ENCODE measurements around the gene ZBTB16.

Gene ZBTB16

DNA sequence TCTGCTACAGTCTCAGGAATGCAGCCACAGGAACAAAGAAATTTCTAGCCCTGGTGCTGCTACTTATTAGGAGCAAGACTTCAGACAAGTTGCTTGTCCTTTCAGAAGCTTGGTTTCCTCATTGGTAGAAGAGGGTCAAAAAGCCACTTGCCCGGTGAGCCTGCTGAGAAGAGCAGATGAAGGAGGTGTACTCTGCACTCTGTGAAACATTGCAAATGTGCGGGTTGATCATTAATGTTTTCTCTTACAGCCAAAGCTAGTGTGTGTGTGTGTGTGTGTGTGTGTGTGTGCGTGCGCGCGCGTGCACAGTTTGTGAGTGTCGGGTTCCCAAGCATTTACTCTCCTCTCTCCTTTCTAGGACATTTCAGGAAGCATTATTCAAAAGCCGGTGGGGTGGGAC, 150.4 kb downstream of the ZBTB16 start:
- in situ Hi-C loops (cut with MboI; ENCODE audit: low pct_unique_long_range_greater_than_20kb, low sequenced_read_pairs, unreplicated experiment) = no loop called here
- DNase-seq (ENCODE audit: low spot score) = no peak
- TF ChIP-seq, protein P1, sequence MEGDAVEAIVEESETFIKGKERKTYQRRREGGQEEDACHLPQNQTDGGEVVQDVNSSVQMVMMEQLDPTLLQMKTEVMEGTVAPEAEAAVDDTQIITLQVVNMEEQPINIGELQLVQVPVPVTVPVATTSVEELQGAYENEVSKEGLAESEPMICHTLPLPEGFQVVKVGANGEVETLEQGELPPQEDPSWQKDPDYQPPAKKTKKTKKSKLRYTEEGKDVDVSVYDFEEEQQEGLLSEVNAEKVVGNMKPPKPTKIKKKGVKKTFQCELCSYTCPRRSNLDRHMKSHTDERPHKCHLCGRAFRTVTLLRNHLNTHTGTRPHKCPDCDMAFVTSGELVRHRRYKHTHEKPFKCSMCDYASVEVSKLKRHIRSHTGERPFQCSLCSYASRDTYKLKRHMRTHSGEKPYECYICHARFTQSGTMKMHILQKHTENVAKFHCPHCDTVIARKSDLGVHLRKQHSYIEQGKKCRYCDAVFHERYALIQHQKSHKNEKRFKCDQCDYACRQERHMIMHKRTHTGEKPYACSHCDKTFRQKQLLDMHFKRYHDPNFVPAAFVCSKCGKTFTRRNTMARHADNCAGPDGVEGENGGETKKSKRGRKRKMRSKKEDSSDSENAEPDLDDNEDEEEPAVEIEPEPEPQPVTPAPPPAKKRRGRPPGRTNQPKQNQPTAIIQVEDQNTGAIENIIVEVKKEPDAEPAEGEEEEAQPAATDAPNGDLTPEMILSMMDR (IDR thresholded peaks at IDR 0.05; ENCODE audit: extremely low read depth, insufficient read depth, missing control alignments) = no peak

DNA sequence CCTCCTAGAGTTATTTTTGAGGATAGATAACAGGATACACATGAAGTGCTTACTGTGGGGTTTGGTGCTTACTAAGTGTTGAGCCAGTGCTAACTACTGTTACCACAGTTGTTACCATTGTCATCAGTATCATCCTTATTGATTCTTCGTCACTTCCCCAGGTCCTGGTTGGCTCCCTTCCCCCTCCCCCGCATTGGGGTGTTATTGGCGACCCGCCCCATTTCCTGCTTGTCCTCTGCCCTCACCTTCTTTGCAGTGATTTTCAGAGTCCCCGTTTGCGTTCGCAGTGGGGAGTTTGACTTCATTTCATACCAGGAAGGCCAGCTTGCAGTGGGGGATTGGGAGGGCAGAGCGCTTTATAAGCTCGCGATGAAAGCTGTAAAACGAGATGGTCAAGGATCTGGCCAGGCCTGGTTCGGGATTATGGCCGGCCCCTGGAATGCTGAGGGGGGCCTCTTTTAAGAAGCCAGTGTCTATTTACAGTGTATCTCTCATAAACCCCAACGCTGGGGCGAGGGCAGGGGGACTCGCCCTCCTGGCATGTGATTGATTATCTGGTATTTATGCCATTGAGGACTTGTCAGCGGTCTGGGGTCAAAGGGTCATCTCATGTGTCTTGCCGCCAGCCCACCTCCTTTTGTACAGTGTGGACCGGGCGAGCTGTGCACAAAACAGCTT, 152.1 kb downstream of the ZBTB16 start:
- no peak for DNase-seq (ENCODE audit: low spot score)
- in situ Hi-C loops (cut with MboI; ENCODE audit: low pct_unique_long_range_greater_than_20kb, low sequenced_read_pairs, unreplicated experiment) = no loop called here
- TF ChIP-seq, protein P1 (IDR thresholded peaks at IDR 0.05; ENCODE audit: extremely low read depth, insufficient read depth, missing control alignments) = no peak

DNA sequence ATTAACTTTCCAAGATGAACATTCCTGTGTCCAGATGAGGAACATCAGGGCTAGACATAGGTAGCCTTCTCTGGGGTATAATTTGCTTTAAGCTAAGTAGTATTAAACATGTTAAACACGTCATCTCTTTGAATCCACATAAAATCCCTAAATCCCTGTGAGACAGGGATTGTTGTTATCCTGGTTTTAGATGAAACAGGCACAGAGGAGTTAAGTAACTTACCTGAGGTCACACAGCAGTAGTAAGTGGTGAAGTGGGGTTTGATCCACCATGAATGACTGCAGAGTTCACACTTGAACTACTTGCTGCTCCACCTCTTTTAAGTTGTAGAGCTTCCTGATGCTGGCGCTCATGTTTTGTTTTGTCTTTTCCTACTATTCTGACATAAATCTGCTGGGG, 154.1 kb downstream of the ZBTB16 start:
- TF ChIP-seq, protein P1 (IDR thresholded peaks at IDR 0.05; ENCODE audit: extremely low read depth, insufficient read depth, missing control alignments) = no peak
- DNase-seq (ENCODE audit: low spot score) = no peak
- in situ Hi-C loops (cut with MboI; ENCODE audit: low pct_unique_long_range_greater_than_20kb, low sequenced_read_pairs, unreplicated experiment) = no loop called here

DNA sequence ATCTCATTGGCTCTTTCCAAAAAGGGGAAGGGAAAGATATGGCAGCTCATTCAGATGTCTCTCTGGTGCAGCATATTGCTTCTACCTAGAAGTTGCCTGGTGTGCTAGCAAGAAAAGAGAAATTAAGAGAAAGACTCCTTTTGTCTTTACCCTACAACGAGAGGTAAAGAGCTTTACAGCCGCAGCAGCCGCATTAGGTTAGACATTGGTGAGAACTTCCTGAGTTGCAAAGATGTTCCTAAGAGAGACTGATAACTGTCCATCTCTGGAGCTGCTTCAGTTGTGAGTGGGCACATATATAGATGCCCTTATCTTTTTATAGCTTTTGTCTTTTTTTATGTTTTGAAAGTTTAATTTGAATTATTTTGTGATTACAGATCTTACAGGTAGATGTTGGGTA, 155.9 kb downstream of the ZBTB16 start:
- in situ Hi-C loops (cut with MboI; ENCODE audit: low pct_unique_long_range_greater_than_20kb, low sequenced_read_pairs, unreplicated experiment) = no loop called here
- TF ChIP-seq, protein P1 (IDR thresholded peaks at IDR 0.05; ENCODE audit: extremely low read depth, insufficient read depth, missing control alignments) = no peak

DNA sequence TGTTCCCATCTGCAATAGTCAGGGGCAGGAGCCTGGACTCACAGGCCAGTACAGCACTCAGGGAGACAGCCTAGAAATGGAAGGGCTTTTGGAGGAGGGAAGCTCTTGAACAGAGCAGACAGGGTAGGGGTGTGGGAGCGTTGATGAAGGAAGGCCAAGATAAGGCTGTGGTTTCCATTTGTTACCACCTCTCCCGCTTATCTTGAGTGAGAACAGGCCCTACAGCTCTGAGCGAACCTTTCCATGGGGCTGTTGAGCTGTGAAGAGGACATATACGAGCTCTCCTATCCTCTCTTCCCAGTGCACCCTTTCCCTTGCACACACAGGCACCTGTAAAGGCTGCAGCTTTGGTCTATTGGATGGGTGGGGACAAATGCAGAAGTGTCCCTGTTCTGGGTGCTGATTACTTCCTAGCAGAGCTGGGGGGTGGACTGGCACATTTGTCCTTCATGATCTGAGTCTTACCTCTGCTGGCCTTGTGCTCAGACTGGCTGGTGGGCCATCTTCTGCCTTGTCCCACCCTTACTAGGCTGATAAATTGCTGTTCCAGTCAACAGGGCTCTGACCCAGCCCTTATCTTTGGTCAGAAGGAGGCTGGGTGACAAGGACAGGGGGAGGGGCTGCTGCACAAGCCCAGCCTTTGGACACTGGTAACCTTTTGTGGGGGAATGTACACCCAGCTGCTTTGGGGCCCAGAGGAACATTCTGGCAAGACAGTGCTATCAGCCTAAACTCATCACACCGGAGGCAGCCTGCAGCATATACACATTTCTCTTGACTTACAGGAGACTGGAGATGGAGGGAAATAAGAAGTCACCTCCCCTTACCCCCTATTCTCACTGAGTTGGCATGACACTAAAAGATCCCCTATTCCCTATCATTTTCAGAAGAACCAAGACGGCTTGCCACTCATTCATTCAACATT, 156.6 kb downstream of the ZBTB16 start:
- in situ Hi-C loops (cut with MboI; ENCODE audit: low pct_unique_long_range_greater_than_20kb, low sequenced_read_pairs, unreplicated experiment) = no loop called here
- TF ChIP-seq, protein P1 (IDR thresholded peaks at IDR 0.05; ENCODE audit: extremely low read depth, insufficient read depth, missing control alignments) = no peak
- no peak for DNase-seq (ENCODE audit: low spot score)

More for the DNA sequence above, 155.9 kb downstream of the ZBTB16 start:
- no peak for DNase-seq (ENCODE audit: low spot score)

DNA sequence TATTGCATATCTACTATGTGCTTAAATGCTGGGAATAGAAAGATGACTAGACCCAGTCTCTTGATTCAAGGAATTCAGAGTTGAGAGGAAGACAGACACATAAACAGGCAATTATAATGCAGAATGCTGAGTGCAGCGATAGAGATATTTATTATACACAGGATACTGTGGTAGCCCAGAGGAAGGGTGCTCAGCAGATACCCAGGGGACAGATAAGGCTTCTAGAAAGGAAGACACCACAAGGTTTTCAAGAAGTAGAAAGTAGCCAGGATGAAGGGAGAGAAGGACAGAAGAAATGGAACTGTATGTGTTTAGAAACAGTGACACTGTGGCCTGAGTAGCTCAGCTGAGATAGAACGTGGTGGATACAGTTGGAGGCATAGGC, 157.3 kb downstream of the ZBTB16 start:
- DNase-seq (ENCODE audit: low spot score) = no peak
- TF ChIP-seq, protein P1 (IDR thresholded peaks at IDR 0.05; ENCODE audit: extremely low read depth, insufficient read depth, missing control alignments) = no peak
- in situ Hi-C loops (cut with MboI; ENCODE audit: low pct_unique_long_range_greater_than_20kb, low sequenced_read_pairs, unreplicated experiment) = no loop called here
